Inflammatory macrophage (primary cell): ENCODE results near the gene CAMSAP1.
A peak's percentile ranks its signal among the peaks of the same experiment; 100 is the strongest.

Source experiments
- DNase-seq, 2 donors: peaks; one replicate each; pipeline ENCODE4 v3.0.0-alpha.2; 2020 to 2022

CAMSAP1 gene

DNA sequence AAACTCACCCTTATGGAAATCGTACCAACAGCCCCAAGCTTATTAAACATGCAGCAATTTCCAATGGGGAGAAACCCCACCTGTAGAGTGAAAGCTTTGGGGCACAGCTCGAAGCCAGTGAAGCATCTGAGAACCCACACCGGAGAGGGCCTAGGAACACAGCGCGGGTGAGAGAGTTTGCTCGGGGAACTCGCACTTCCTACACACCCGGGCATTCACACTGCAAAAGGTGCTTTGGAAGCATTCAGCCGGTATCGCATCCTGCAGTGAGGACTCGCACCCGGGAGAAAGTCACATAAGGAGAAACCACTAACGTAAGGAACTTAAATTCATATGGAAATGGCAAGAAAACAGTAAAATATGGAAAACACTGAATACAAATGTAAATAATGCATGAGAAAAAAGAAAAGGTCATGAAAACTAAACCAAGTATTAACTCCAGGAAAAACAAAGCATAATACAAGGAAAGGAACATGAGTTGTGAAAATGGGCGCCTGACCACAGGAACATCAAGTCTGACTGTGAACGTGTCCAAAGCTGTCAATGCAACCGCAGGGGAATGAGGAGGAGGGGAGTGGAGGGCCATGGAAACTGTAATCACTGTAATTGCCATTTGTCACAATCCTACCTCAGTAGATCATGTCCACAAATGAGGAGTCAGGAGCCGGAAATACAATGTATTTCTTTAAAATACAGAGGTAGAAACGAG, 28.7 kb downstream of the CAMSAP1 start:
- no peak for DNase-seq

DNA sequence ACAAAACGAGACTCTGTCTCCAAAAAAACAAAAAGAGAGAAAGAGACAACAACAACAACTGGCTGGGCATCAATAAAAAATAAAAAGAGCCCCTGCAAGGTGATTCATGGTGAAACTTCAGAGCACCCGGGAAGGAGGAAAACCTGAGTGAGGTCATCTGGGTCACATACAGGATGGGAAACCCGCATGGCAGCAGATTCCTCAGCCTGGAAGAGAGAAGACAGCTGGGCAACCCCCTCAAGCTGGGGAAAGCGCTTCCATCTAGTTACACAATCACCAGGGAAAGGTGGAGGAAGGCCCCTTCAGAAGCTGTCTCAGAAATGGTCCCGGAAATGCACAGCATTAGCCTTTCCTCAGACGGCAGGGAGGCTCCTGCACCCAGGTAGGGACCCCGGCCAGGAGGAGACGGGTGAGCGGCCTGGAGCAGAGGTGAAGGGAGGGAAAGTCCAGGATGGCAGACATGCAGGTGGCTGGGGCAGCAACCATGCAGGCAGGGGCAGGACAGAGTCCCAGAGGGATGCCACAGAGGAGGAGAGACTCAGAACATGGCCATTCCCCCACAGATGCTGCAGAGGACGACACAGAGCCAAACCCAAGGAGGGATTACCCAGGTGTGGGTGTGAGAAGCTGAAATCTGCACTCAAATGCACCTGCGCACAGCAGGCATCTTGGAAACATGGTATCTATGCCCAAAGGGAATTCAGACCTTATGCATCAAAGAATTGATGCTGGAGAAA, 29.4 kb downstream of the CAMSAP1 start:
- no peak for DNase-seq

DNA sequence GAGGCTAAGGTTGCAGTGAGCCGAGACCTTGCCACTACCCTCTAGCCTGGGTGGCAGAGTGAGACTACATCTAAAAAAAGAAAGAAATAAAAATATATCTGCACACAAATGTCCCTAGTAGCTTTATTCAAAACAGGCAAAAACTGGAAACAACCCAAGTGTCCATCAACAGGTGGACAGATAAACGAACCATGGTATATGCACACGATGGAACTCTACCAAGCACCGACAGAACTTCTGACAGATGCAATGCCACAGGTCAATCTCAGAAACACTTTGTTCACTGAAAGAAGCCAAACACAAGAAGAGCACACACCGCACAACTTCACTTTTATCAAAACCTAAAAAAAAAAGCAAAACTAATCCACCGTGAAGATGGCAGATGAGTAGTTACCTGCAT, 30.4 kb downstream of the CAMSAP1 start:
- no peak for DNase-seq

DNA sequence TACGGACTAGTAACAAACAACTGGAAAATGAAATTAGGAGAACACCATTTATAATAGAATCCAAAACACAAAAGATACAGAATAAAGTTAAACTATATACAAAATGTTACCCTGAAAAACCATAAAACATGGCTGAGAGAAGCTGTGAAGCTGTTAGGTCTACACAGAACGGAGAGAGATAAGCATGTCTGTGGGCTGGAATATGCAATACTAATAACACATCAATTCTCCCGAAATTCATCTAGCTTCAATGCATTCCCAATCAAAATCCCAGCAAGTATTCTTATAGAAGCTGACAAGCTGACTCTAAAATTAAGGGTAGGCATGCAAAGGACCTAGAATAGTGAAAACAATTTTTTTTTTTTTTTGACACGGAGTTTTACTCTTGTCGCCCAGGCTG, 32.5 kb downstream of the CAMSAP1 start:
- DNase-seq, result no peak

DNA sequence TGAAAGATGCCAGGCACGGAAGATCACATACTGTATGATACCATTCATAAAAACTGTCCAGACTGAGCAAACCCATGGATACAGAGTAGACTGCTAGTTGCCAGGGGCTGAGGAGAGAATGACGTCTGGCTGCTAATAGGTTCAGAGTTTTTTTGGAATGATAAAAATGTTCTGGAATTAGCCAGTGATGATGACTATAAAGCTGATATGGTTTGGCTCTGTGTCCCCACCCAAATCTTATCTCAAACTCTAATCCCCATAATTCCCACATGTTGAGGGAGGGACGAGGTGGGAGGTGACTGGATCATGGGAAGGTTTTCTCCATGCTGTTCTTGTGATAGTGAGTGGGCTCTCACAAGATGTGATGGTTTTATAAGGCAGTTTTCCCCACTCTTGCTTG, 37.4 kb downstream of the CAMSAP1 start:
- DNase-seq, result no peak

DNA sequence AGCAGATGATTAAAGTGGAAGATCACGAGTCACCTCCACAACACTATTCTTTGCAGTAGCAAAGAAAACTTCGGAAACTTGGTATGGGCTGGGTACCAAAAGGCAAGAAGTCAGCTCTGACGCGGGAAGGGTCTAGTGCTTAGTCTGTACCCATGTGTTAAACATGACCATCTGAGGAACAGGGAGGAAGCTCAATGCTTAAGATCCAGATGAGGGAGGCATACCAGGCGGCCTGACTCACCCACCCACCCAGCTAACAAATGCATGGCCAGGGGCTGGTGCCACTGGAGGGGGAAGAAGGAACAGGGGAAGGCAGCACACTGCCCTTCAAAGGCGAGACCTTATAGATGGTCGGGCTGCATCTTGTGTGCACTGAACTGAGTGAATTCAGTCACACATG, 41.8 kb downstream of the CAMSAP1 start:
- DNase-seq, result no peak

DNA sequence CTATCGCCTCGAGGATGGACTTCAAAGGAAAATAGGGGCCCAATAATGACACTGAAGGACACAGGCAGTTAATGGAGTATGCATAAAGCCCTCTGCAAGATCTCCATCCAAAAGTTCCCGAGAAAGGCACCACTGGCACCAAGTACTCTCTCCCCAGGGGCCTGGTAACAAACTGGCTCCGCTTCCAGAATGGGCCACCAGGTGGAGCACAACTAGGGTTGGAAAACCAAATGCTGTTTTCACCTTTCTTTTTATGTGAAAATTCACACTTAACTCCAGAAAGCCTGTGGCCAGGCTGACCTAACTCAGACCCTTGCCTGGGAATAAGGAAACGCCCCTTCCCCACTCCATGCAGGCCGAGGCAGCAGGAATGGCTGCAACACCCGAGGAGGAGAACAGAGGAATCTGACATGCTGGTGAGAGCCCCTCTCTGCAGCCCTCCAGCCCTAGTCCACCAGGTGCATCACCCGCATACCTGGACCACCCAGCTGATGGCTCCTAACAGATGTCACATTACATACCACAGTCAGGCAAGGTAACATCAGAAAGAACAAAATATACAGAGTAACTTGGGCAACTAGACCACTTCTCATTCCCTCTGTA, 42.8 kb downstream of the CAMSAP1 start:
- peak; percentile 66 to 67 for DNase-seq

DNA sequence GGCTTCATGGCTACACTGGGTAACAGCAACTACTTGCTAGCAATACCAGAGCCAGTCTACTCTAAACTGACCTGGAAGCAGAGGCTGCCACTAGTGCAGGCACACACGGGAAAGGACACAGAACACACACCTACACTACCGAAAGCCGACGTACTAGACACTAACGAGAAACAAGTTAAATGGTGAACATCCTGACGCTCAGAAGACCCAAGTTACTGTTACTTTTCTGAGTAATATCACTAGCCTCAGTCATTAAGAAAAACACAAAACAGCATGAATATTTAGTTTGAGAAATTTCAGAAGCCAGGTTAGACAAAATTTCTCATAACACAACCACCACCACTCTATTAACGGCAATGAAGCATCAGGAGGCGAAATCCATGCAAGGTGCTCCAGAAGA, 44.5 kb downstream of the CAMSAP1 start:
- DNase-seq, result no peak

DNA sequence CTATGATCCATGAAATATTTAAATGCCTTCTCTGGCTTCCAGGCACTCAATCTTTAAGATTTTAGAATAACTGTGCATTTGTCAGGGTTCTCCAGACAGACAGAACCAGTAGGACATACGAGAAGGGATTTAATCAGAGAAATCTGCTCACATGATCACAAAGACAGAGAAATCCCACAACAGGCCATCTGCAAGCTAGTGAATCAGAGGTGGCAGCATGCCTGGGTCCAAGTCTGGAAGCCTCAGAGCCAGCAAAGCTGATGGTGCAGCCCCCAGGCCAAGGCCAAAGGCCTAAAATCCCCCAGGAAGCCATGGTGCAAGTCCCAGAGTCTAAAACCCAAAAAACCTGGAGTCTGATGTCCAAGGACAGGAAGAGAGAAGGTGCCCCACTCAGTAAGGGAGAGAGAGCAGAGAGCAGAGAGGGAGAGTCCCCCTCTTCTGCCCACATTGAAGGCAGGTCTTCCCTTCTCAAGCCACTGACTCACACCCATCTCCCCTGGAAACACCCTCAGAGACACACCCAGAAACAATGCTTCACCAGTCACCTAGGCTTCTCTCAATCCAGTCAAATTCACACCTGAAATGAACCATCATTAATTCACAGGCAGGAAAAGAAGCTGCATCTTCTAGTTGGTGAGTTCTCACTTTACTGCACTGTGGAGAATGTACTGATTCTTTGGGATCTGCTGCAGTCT, 48.7 kb downstream of the CAMSAP1 start:
- no peak for DNase-seq

DNA sequence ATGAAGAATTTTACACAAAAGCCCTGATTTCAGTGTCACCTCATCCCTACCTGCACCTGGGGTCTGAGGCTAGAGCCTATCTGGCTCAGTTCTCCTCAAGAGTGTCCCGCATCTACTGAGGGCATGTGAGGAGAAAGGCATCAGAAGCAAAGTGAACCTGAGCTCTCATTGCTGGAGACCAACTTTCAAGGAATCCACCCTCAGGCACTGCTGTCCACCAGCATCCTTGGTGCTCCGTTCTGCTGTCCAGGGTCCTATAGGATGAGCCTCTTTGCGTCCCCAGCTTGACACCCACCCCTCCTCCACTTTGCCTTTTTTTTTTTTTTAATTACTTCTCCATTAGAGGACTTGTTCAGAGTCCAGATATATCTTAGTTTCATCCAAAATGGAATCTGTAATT, 49.5 kb downstream of the CAMSAP1 start:
- DNase-seq, result no peak

DNA sequence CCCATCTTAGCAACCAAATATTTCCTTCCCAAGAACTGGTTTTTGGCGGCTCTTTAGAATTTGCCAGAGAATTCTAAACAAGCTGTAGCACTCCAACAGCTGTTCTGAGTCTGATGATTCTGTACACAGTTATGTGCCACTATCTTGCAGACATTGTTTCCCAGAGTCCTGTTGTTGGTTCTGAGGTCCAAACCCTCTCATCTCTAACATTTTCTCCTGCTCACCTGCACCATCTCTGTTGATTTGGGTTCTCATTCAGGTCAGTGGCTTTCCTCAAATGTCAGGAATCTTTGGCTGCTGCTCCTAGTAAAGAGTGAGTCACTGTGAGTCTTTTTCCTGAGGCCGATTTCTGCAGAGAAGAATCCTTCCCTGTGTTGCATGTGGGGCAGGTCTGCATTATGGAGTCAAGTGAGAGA, 50.0 kb downstream of the CAMSAP1 start:
- no peak for DNase-seq

DNA sequence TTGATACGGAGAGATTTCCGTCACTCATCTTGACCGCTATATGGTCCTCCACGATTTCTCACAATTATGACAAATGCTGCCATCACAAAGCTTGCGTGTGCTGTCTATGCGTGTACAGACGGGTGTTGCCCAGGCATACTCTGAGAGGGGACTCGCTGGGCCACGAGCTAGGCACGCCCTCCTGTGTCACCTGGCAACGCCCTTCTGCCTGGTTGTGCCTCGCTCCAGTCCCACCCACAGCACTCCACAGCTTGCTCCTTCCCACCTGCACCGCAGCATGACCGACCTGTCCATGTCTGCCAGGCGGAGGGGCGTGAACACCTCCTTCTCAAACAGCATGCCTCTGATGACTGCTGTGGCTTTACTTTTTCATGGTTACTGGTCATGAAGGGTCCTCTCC, 55.6 kb downstream of the CAMSAP1 start:
- no peak for DNase-seq

DNA sequence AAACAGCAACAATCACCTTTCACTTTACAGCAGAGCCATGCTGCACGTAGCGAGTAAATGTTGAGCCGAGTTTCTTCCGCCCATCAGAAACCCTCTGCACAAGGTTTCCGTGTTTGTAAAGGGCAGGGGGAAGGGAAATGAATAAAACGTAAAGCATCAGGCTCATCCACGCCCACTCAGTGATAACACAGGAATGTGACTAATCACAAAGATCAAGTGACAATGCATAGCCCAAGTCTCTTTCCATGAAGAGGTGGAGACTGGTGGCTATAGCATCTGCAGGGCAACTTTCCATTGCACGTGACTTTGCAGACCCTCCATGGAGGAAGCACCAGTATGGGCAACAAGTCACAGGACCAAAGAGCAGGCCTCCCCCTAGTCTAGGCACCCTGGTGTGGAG, 56.6 kb downstream of the CAMSAP1 start:
- peak in 1 of 2 donors; percentile 26 for DNase-seq

DNA sequence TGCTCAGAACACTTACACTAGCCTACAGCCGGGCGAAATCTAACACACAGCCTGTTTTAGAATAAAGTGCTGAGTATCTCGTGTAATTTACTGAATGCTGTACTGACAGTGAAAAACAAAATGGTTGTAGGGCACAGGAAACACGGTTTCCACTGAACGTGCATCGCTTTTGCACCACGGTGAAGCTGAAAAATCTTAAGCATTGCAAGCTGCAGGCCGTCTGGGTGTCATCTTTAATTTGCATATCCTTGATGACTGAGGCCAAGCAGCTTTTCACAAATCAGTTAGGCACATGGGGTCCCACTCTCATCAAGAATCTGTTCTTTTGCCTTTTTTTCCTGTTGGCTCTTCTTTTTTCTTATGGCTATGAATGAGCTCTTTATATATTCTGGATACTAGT, 58.2 kb downstream of the CAMSAP1 start:
- no peak for DNase-seq

DNA sequence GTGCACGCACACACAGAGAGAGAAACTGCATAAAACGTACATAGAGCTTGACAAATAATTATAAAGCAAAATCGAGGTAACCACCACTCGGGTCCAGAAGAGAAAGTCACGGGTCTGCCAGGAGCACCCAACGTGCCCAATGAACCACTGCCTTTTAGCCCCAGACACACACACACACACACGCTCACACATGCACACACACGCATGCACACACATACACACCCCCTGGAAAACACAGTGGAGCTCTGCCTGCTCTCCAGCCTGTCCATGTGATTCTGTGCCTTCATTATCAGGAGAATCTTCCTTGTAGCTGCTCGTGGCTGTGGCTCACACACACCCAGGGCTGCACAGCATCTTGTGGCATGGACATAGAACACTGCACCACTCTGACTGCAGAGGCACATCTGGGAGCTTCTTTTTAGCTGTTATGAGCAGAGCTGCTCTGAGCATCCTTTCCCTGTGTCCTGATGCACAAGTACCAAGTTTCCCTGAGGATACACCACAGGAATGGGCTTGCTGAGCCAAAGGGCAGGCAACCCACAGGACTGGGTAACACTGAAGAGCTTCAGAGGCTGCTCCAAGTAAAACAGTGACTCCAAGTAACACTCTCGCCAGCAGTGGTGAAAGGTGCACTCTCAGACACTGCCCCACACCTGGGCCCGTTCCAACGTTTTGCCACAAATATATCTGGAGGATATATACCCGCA, 58.9 kb downstream of the CAMSAP1 start:
- DNase-seq, result no peak

DNA sequence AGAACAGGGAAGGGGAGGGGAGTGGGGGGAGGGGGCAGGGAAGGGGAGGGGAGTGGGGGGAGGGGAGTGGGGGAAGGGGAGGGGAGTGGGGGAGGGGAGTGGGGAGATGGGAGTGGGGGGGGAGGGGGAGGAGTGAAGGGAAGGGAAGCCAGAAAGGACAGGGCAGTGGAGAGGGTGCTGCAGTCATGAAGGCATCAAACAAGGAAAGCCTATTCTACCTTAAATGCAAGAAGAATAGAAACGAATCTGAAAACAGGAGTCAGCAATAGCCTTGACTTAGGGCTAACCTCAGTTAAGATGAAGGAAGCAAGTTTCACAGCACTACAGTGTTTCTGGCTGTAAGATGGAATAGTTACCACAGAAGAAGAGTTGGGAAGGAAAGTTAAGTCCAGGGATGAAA, 59.5 kb downstream of the CAMSAP1 start:
- DNase-seq, result no peak

DNA sequence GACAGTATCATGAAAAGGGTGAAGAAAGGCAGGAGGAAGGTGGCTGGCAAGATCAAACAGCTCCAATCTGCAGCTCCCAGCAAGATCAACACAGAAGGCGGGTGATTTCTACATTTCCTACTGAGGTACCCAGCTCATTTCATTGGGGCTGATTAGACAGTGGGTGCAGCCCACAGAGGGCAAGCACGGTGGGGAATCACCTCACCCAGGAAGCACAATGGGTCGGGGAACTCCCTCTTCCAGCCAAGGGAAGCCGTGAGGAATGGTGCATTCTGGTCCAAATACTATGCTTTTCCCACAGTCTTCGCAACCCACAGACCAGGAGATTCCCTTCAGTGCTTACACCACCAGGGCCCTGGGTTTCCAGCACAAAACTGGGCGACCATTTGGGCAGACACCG, 66.8 kb downstream of the CAMSAP1 start:
- DNase-seq, result no peak

DNA sequence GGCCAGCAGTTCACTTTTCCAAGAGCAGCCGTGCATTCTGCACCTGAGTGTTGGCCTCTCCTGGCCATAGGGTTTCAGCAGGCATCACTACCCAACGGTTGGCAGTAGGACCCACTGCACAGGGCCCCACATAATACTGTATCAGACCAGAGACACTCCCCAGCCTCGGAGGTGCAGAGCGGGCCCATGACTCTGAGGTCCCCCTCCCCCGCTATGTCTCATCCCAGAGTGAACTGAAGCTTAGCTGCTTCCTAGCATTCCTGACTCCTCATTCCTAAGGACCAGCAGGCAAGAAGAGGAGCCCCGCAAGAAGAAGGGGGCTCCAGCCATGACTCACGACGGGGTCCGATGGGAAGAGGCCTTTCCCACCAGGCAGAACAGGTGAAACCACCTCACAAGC, 67.2 kb downstream of the CAMSAP1 start:
- no peak for DNase-seq

DNA sequence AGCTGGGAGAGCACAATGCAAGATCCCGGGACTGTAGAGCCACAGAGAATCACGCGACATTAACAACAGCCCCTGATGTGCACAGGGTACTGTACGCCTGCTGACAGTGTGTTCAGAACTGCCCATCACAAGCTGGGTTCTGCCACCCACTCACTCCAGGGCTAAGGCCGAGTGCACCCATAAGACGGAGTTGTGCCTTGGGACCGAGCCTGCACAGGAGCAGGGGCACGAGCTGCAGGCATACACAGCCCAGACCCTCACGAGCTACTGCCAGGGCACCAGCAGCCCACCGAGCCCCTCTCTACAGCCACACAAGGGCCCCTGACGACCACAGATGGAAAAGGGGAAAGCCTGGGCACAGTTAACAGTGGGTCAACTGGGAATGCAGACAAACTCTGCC, 67.8 kb downstream of the CAMSAP1 start:
- no peak for DNase-seq

DNA sequence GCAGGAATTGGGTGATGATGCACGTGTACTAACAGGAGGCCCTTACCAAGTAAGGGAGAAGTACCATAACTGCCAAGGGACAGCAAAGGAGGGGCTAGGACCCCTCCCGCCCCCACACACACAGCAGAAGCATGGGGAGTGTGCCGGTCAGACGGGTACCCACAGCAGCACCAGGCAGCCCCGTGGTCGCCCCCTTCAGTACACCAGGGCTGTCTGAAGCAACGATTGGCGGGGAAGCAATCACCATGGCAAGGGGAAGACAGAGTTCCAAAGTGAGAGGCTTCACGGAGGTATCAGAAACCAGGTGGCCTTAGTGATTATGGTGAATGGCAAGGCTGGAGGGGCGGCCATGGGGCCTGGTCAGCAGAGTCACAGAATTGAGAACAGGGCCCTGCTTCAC, 72.2 kb downstream of the CAMSAP1 start:
- no peak for DNase-seq

DNA sequence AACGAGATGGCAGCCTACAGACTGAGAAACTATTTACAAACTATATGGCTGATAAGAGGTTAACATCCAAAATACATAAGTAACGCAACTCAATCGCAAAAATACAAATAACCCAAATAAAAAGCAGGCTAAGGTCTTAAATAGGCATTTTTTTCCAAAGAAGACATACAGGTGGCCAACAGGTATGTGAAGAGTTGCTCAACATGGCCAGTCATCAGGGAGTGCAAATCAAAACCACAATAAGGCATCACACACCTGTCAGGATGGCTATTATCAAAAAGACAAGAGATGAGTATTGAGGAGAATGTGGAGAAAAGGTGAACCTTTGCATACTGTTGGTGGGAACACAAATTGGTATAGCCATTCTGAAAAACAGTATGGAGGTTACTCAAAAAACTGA, 73.5 kb downstream of the CAMSAP1 start:
- DNase-seq, result no peak

DNA sequence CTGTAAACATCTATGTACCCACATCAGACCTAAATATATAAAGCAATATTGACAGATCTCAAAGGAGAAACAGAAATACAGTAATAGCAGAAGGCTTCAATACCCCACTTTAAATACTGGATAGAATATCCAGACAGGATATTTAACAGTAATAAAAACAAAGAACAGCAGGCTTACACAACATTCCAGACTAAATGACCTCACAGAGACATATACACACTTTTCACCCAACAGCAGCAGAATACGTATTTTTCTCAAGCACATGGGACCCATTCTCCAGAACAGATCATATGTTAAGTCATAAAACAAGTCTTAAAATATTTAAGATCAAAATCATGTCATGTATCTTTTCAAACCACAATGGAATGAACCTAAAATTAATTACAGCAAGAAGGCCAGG, 76.8 kb downstream of the CAMSAP1 start:
- no peak for DNase-seq

DNA sequence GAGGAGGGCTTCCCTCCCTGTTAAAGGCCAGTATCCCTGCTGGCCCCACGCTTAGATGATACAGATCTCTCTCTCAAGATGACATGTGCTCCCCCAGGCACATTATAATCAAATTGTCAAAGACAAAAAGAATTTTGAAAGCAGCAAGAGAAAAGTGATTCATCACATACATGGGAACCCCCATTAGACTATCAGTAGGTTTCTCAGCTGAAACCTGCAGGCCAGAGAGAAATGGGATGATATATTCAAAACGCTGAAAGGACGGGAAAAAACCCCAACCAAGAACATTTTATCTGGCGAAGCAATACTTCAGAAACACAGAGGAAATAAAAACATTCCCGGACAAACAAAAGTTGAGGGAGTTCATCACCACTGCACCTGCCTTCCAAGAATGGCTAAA, 78.7 kb downstream of the CAMSAP1 start:
- DNase-seq, result no peak
